T-cell (primary cell): ENCODE measurements around the gene CAPRIN1. TPM values are rescaled to one million over a fixed set of nuclear protein-coding genes. Genes with fewer than 3 reads are reported as not detected.
A peak's percentile ranks its signal among the peaks of the same experiment; 100 is the strongest.

Experiments
- ATAC-seq, 4 experiments: fragments of 200-7000 bp in 3 of 4; fragments of 150-1000 bp in 1 of 4; cut with Tn5 transposase; replicated peaks in 1 of 4; 1 replicate in 3 of 4; 2 replicates in 1 of 4; pipeline ENCODE4 v1.10.0; 2021; ENCODE audit warnings: moderate library complexity in 3 of 4, mild to moderate bottlenecking in 2 of 4, moderate number of reproducible peaks in 1 of 4
- CTCF ChIA-PET, 2 donors: fragments of 300-600 bp; sonication (Branson Sonifier 250); formaldehyde crosslinking; loops; one replicate each; lab custom pipeline; 2022; ENCODE audit warnings: antibody characterized with exemption in 2 of 2; lab: Charles Lee
- POLR2A ChIA-PET, 2 donors: fragments of 300-600 bp; sonication (Branson Sonifier 250); formaldehyde crosslinking; loops; one replicate each; lab custom pipeline; 2022; ENCODE audit warnings: antibody characterized with exemption in 2 of 2; lab: Charles Lee
- DNase-seq, 35 experiments: peaks; one replicate each; pipeline versions ENCODE4 v3.0.0 to v3.0.0-alpha.2; 2013 to 2023
- H3K27ac ChIP-seq: one replicate; pipeline ENCODE4 v1.5.1; 2013; ENCODE audit warnings: low read length
- H3K27me3 ChIP-seq, 2 experiments: replicated peaks in 1 of 2; 1 replicate in 1 of 2; 2 replicates in 1 of 2; pipeline versions ENCODE4 v1.6.1 to v1.7.0; 2013; ENCODE audit warnings: low read length in 1 of 2, mixed read lengths in 1 of 2; ENCODE audit not compliant: control insufficient read depth in 2 of 2, insufficient read depth in 2 of 2; ENCODE audit errors: extremely low read depth in 1 of 2
- H3K36me3 ChIP-seq, 2 donors: 1 replicate in 1 of 2; 2 replicates in 1 of 2; pipeline versions ENCODE4 v1.6.1 to v1.7.0; 2013; ENCODE audit warnings: low read length in 1 of 2; ENCODE audit not compliant: control insufficient read depth in 2 of 2, insufficient read depth in 1 of 2; ENCODE audit errors: extremely low read depth in 1 of 2
- H3K4me1 ChIP-seq, 2 experiments: 1 replicate in 1 of 2; 2 replicates in 1 of 2; pipeline versions ENCODE4 v1.6.1 to v1.7.0; 2013; ENCODE audit warnings: low read length in 2 of 2, mixed read lengths in 1 of 2; ENCODE audit not compliant: insufficient read depth in 2 of 2, control insufficient read depth in 1 of 2; ENCODE audit errors: extremely low read depth in 1 of 2
- H3K4me3 ChIP-seq, 2 donors: 1 replicate in 1 of 2; 2 replicates in 1 of 2; pipeline versions ENCODE4 v1.5.1 to v1.7.0; 2013; ENCODE audit warnings: mild to moderate bottlenecking in 2 of 2, low read length in 1 of 2, moderate library complexity in 1 of 2; ENCODE audit not compliant: control insufficient read depth in 1 of 2; ENCODE audit errors: extremely low read depth in 1 of 2
- H3K9me3 ChIP-seq: 2 replicates; pipeline ENCODE4 v1.7.0; 2013
- H3K27ac Mint-ChIP-seq, 2 donors: one replicate each; pipeline ENCODE4 v1.8.0; 2020 to 2021; ENCODE audit warnings: mild to moderate bottlenecking in 2 of 2, mixed read lengths in 2 of 2
- H3K27me3 Mint-ChIP-seq, 2 donors: one replicate each; pipeline ENCODE4 v1.8.0; 2021 to 2022; ENCODE audit warnings: mixed read lengths in 2 of 2
- H3K36me3 Mint-ChIP-seq: one replicate; pipeline ENCODE4 v1.8.0; 2021; ENCODE audit warnings: mixed read lengths
- H3K4me1 Mint-ChIP-seq, 3 donors: one replicate each; pipeline ENCODE4 v1.8.0; 2020 to 2022; ENCODE audit warnings: mixed read lengths in 3 of 3, mild to moderate bottlenecking in 1 of 3
- H3K4me3 Mint-ChIP-seq, 3 donors: one replicate each; pipeline ENCODE4 v1.8.0; 2020 to 2022; ENCODE audit warnings: mild to moderate bottlenecking in 3 of 3, mixed read lengths in 3 of 3, moderate library complexity in 3 of 3
- H3K9me3 Mint-ChIP-seq, 3 donors: one replicate each; pipeline ENCODE4 v1.8.0; 2020 to 2022; ENCODE audit warnings: mixed read lengths in 3 of 3
- WGBS: methylation state at CpG from one replicate; pipeline ENCODE4 v1.1.5; 2013; ENCODE audit warnings: missing lambda C conversion rate; ENCODE audit not compliant: insufficient coverage; 5-methylcytosine and 5-hydroxymethylcytosine counted together
- total RNA-seq, 35 experiments: library from RNA in 6 of 35; stranded (reverse) in 6 of 35; fragments of 120-200 nt in 1 of 35; gene quantifications; one replicate each; pipeline versions ENCODE4 v1.2.1 to v1.2.4 and lab custom pipeline; 2013 to 2026

Gene CAPRIN1
- total RNA-seq, 5 donors from 2014 or later (not counting 1 experiment from before 2014, with no cell fraction given): 106 to 148 (median 143) TPM

DNA sequence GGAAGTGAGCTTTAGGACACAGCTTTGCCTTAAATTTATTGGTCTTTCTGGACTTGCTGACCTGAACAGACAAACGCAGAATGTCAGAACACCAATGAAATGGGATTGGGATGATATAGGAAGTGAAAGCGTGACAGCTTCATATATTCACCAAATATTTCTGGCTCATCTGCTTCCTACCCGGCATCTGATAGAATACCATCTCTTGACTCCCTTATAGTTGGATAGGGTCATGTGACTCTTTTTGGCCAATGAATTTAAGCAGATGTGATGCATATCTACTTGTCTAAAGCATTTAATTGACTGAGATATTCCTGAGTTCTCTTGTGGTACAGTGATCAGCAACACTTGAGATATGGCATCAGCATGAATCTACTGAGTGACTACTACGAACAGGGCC, 2.5 kb upstream of the CAPRIN1 start:
- Mint-ChIP-seq H3K36me3 (no peaks in the 10 kb centered on the region), H3K4me3 (no peak overlapping the region), H3K4me1 (peaks cover 12 to 20% (median 18%) of the 10 kb centered on the region in 3 donors), H3K9me3 (no peaks in the 10 kb centered on the region), H3K27ac (no peak overlapping the region), H3K27me3 (peaks cover 6 to 11% of the 10 kb centered on the region in 2 donors)
- Histone ChIP-seq H3K27ac (no peak overlapping the region), H3K4me3 (no peak overlapping the region), H3K4me1 (peaks cover 3 to 9% of the 10 kb centered on the region in 2 experiments), H3K36me3 (no peaks in the 10 kb centered on the region), H3K9me3 (no peaks in the 10 kb centered on the region), H3K27me3 (peaks cover 0 to 6% of the 10 kb centered on the region in 2 experiments)
- ATAC-seq: no peak
- CTCF ChIA-PET: interaction anchor here in 1 of 2 donors (0.6 to 0.7 kb wide), 2 partner anchors 8 to 56 kb away, joined by 3 read pairs; partner anchors contain the start of gene NAT10
- WGBS: 83% methylated on average over 1 of the region's 4 CpGs
- POLR2A ChIA-PET: no interaction called here
- no peak for DNase-seq

DNA sequence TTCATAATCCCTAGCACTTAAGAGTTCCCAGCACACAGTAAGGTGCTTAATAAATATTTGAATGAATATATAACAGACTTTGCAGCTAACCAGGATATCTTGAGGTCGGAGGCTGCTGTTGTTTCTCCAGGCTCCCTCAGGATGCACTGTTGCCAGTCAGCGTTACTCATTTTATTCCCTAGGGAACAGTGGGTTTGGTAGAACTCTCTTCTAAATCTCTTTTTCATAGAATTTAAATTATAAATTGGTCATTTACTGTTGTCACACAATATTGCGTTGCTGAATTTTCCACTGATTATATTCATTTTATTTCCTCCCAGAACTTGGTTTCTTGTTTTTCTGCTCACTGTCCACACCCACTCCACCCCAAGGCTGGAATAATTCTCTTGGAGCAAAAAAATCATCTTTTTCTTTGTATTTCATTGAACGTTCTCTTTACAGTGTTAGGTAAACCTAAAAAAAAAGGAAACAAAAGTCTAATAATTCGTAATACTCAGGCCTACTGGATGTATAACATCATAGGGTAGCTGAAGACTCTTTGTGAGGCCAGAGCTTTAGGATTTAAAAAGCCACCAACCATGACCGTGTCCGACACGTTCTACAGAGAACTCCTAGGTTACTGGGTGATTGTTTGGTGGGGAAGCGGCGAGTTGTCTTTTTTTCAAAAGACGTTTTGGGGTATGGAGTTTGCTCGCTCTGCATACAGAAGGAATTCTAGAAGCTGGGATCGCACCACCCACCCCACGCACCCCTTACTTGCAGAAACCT, 766 bp upstream of the CAPRIN1 start:
- H3K27me3 ChIP-seq: no peaks in the 10 kb centered on the region
- peak overlapping the region; percentile 79 to 100 (median 85) for H3K4me3 Mint-ChIP-seq
- no peaks in the 10 kb centered on the region for H3K36me3 Mint-ChIP-seq
- no peaks in the 10 kb centered on the region for H3K9me3 ChIP-seq
- peak overlapping the region; percentile 85 to 93 for H3K27ac Mint-ChIP-seq
- peak in 2 of 35 experiments; percentile 3 to 9 for DNase-seq
- H3K4me1 Mint-ChIP-seq: peaks cover 19 to 33% (median 27%) of the 10 kb centered on the region in 3 donors
- H3K4me3 ChIP-seq: peak overlapping the region; percentile 82 to 93
- peak in 1 of 4 experiments; percentile 3 for ATAC-seq
- peaks cover 0 to 3% of the 10 kb centered on the region in 2 donors for H3K36me3 ChIP-seq
- 0% methylated on average over 1 of the region's 14 CpGs for WGBS
- no peaks in the 10 kb centered on the region for H3K9me3 Mint-ChIP-seq
- ChIA-PET CTCF (interaction anchor here in 1 of 2 donors (0.8 to 1.2 kb wide), 3 partner anchors 54 to 1288 kb away, joined by 5 to 9 read pairs (median 6); partner anchors contain the start of gene NAT10), POLR2A (interaction anchor here (0.5 to 1.0 kb wide), 7 partner anchors 26 to 1434 kb away, joined by 3 read pairs; partner anchors contain the start of gene NAT10 (in 1 of the 2))
- H3K27me3 Mint-ChIP-seq: no peaks in the 10 kb centered on the region
- H3K27ac ChIP-seq: peak overlapping the region; percentile 98
- peaks cover 16 to 17% of the 10 kb centered on the region in 2 experiments for H3K4me1 ChIP-seq

DNA sequence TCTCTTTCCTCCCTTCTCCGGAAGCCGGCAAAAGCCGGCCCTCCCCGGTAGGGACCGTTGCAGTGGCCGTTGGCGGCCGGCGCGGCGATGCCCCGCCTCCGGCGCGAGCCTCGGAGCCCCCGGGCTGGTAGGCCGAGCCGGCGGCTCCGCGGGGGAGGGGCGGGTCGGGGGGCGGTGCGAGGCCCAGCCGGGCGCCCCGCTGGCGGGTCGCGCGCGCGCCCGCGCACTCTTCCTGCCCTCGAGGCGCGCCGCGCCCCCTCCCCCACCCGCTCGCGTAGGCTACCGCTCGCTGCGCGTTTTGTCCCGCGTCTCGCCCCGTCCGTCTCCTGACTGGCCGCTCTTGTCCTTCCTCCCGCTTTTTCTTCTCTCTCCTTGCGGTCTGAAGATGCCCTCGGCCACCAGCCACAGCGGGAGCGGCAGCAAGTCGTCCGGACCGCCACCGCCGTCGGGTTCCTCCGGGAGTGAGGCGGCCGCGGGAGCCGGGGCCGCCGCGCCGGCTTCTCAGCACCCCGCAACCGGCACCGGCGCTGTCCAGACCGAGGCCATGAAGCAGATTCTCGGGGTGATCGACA, 591 bp downstream of the CAPRIN1 start:
- no peaks in the 10 kb centered on the region for H3K9me3 ChIP-seq
- DNase-seq: peak; percentile 73 to 93 (median 86)
- H3K36me3 Mint-ChIP-seq: peaks cover 2% of the 10 kb centered on the region
- H3K4me1 ChIP-seq: peaks cover 17 to 27% of the 10 kb centered on the region in 2 experiments
- H3K9me3 Mint-ChIP-seq: no peaks in the 10 kb centered on the region
- H3K4me3 ChIP-seq: peak overlapping the region; percentile 82 to 93
- peaks cover 0 to 11% of the 10 kb centered on the region in 2 donors for H3K36me3 ChIP-seq
- peak overlapping the region; percentile 97 to 98 for H3K27ac Mint-ChIP-seq
- peaks cover 31 to 45% (median 40%) of the 10 kb centered on the region in 3 donors for H3K4me1 Mint-ChIP-seq
- peak overlapping the region; percentile 98 for H3K27ac ChIP-seq
- WGBS: under 1% methylated on average over 82 of the region's 82 CpGs
- ChIA-PET POLR2A (no interaction called here), CTCF (interaction anchor here in 1 of 2 donors (0.7 to 1.2 kb wide), 3 partner anchors 55 to 1286 kb away, joined by 3 to 6 read pairs (median 5); no protein-coding TSS in a partner anchor)
- H3K4me3 Mint-ChIP-seq: peak overlapping the region; percentile 96 to 100 (median 98)
- H3K27me3 ChIP-seq: no peaks in the 10 kb centered on the region
- peak; percentile 69 to 78 (median 74) for ATAC-seq
- H3K27me3 Mint-ChIP-seq: no peaks in the 10 kb centered on the region

DNA sequence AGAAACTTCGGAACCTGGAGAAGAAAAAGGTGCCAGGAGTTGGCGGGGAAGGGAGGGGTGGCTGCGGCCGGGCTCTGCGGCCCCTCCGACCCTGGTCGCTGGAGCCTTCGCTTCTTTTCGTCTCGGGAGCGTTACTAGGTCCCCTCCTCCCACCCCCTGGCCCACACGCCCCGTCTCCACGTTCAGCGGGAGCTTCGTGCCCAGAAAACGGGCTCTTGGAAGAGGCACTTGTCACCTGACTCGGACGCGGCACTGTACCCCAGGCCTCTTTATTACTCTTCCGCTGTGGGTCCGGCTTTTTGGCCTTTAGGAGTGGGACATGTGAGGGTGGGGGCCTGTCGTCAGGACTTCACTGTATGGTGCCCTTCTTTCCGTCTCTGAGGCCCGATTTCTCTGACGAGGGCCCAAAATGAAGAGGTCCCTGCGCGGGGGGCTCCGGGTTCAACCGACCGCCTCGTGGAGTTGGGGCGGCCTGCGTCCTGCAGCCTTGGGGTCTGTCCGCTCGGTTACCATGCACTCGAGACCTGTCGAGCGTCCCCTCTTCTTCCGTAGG, 1.2 kb downstream of the CAPRIN1 start:
- Mint-ChIP-seq H3K27me3 (no peaks in the 10 kb centered on the region), H3K27ac (peak overlapping the region; percentile 97 to 98), H3K4me1 (peaks cover 33 to 48% (median 42%) of the 10 kb centered on the region in 3 donors), H3K4me3 (peak overlapping the region; percentile 96 to 100 (median 98)), H3K9me3 (no peaks in the 10 kb centered on the region), H3K36me3 (peaks cover 4% of the 10 kb centered on the region)
- 0% methylated on average over 18 of the region's 40 CpGs for WGBS
- DNase-seq: peak in 10 of 35 experiments; percentile 1 to 27 (median 9)
- Histone ChIP-seq H3K9me3 (no peaks in the 10 kb centered on the region), H3K27me3 (no peaks in the 10 kb centered on the region), H3K4me3 (peak overlapping the region; percentile 82 to 93), H3K27ac (peak overlapping the region; percentile 83), H3K36me3 (peaks cover 0 to 12% of the 10 kb centered on the region in 2 donors), H3K4me1 (peaks cover 19 to 28% of the 10 kb centered on the region in 2 experiments)
- POLR2A ChIA-PET: interaction anchor here (0.6 to 0.8 kb wide), 3 partner anchors 8 to 52 kb away, joined by 3 to 5 read pairs (median 4); partner anchors contain the start of gene NAT10 (in 1 of the 2)
- CTCF ChIA-PET: interaction anchor here in 1 of 2 donors (0.7 kb wide), 1 partner anchor 956 kb away, joined by 4 read pairs; no protein-coding TSS in a partner anchor
- ATAC-seq: peak in 2 of 4 experiments; percentile 1

DNA sequence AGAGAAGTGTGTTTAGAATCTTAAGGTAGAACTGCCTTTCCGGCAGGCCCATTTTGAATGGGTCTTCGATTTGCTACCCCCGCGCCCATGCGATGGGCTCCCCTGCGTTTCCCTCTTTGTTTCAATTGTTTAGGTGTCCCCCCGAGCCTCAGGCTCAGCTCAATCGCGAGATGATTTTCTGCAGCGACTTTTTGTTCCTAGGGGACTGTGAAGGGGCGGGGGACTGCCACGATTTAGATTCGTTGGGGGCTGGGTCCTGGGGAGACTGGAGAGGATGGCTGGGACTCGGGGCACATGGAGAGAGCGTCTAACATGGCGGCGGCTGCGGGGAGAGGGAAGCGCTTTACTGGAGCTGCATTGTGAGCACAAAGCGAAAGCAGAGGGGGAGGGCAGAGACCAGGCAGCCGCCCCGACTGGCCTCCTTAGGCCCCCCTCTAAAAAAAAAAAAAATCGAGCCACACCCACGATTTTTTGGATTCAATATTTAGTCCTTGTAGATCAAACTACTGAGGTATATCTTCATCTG, 1.7 kb downstream of the CAPRIN1 start:
- WGBS: 0% methylated on average over 15 of the region's 24 CpGs
- peak overlapping the region; percentile 83 for H3K27ac ChIP-seq
- peaks cover 34 to 51% (median 46%) of the 10 kb centered on the region in 3 donors for H3K4me1 Mint-ChIP-seq
- H3K9me3 Mint-ChIP-seq: no peaks in the 10 kb centered on the region
- H3K4me3 ChIP-seq: peak overlapping the region; percentile 82 to 93
- no peaks in the 10 kb centered on the region for H3K27me3 Mint-ChIP-seq
- peak overlapping the region; percentile 97 to 98 for H3K27ac Mint-ChIP-seq
- peak overlapping the region; percentile 96 to 100 (median 98) for H3K4me3 Mint-ChIP-seq
- H3K4me1 ChIP-seq: peaks cover 24 to 28% of the 10 kb centered on the region in 2 experiments
- no peaks in the 10 kb centered on the region for H3K9me3 ChIP-seq
- ATAC-seq (peak; percentile 41 to 65 (median 49)), DNase-seq (peak; percentile 36 to 85 (median 73))
- POLR2A ChIA-PET: interaction anchor here (0.5 to 0.8 kb wide), 4 partner anchors 7 to 223 kb away, joined by 3 to 5 read pairs (median 4); partner anchors contain the start of gene NAT10 (in 1 of the 2)
- CTCF ChIA-PET: interaction anchor here in 1 of 2 donors (0.7 kb wide), 1 partner anchor 956 kb away, joined by 4 read pairs; no protein-coding TSS in a partner anchor
- H3K36me3 ChIP-seq: peaks cover 0 to 12% of the 10 kb centered on the region in 2 donors
- no peaks in the 10 kb centered on the region for H3K27me3 ChIP-seq
- H3K36me3 Mint-ChIP-seq: peaks cover 4% of the 10 kb centered on the region
